Esophagus squamous epithelium (tissue), 4 donors: ENCODE data around the gene MAP1S.

Experiments
- CTCF ChIP-seq, 6 experiments: fragments of 450-650 bp in 4 of 6; fragments of 200-600 bp in 2 of 6; sonication (generic) in 2 of 6; IDR thresholded peaks; one replicate each; pipeline ENCODE4 v1.5.1; 2016 to 2019; ENCODE audit warnings: antibody characterized with exemption in 6 of 6, mild to moderate bottlenecking in 4 of 6, moderate library complexity in 4 of 6
- POLR2A ChIP-seq, 4 donors: fragments of 450-650 bp; IDR thresholded peaks; one replicate each; pipeline ENCODE4 v1.6.1; 2017; ENCODE audit warnings: antibody characterized with exemption in 4 of 4, mild to moderate bottlenecking in 4 of 4, moderate library complexity in 3 of 4

DNA sequence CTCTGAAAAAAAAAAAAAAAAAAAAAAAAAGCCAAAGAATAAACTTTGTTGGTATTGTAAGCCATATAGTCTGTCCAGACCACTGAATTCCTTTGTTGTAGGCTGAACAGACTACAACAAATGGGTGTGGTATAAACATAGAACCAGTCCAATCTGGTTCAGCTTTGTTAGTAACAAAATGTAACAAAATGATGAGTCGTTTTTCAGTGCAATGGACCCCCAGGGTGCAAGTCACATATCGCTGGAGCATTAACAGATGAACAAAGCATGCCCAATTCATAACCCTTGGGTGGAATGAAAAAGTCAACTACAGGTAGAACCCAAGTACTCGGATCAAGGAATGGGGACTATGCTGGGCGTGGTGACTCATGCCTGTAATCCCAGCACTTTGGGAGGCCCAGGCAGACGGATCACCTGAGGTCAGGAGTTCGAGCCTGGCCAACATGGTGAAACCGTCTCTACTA lies 18.4 kb downstream of the MAP1S start:
- no peak for TF ChIP-seq CTCF (IDR thresholded peaks at IDR 0.05)
- no peak for TF ChIP-seq POLR2A (IDR thresholded peaks at IDR 0.05)
